H1 (cell line): ENCODE measurements around the gene ATP8B3.

ENCODE experiments used
- POLR2A ChIP-seq, 2 experiments: IDR thresholded peaks; 1 replicate in 1 of 2; 2 replicates in 1 of 2; pipeline ENCODE4 v1.6.1; 2011; ENCODE audit warnings: low read depth in 2 of 2, low read length in 2 of 2, mild to moderate bottlenecking in 2 of 2; ENCODE audit errors: control extremely low read depth in 1 of 2
- TF ChIP-seq, protein P1 (sequence below), 3 experiments: IDR thresholded peaks; 1 replicate in 2 of 3; 2 replicates in 1 of 3; pipeline versions ENCODE4 v1.5.1 to v1.6.1; 2011; ENCODE audit warnings: low read length in 3 of 3, mild to moderate bottlenecking in 3 of 3, inconsistent platforms in 2 of 3, low read depth in 1 of 3, moderate library complexity in 1 of 3; ENCODE audit not compliant: insufficient read depth in 1 of 3; ENCODE audit errors: control extremely low read depth in 1 of 3

DNA sequence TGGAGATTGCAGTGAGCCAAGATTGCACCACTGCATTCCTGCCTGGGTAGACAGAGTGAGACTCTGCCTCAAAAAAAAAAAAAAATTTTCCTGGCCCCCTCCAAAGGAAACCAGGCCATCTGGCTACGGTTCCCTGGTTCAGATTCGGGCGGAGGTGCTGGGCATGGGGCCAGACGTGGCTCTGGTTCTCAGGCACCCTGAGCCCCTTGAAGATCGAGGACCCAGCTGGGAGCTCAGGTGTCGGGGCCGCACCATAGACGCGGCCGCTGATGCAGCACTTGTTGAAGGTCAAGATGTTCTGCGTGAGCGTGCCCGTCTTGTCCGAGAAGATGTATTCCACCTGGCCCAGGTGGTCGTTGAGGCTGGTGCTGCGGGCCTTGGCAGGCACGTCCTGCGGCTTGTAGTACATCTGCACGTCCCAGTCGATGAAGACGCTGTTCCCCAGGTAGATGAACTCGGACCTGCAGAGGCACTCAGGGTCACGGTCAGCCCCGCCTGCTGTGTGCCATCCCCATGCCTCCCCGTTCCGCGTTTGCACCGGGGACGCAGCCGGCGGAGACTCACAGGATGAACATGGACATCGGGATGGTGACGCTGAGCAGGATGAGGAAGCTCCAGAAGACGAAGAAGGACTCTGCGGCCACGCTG lies 12.3 kb downstream of the ATP8B3 start:
- no peak for TF ChIP-seq POLR2A (IDR thresholded peaks at IDR 0.05; ENCODE audit: control extremely low read depth in 1 of 2, low read depth in 2 of 2, low read length in 2 of 2)
- TF ChIP-seq, protein P1, sequence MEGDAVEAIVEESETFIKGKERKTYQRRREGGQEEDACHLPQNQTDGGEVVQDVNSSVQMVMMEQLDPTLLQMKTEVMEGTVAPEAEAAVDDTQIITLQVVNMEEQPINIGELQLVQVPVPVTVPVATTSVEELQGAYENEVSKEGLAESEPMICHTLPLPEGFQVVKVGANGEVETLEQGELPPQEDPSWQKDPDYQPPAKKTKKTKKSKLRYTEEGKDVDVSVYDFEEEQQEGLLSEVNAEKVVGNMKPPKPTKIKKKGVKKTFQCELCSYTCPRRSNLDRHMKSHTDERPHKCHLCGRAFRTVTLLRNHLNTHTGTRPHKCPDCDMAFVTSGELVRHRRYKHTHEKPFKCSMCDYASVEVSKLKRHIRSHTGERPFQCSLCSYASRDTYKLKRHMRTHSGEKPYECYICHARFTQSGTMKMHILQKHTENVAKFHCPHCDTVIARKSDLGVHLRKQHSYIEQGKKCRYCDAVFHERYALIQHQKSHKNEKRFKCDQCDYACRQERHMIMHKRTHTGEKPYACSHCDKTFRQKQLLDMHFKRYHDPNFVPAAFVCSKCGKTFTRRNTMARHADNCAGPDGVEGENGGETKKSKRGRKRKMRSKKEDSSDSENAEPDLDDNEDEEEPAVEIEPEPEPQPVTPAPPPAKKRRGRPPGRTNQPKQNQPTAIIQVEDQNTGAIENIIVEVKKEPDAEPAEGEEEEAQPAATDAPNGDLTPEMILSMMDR (IDR thresholded peaks at IDR 0.05; ENCODE audit: control extremely low read depth in 1 of 3, insufficient read depth in 1 of 3, low read depth in 1 of 3, low read length in 3 of 3) = no peak
